HepG2 (cell line): ENCODE results near the gene YY1. TPM values are rescaled to one million over a fixed set of nuclear protein-coding genes. Genes with fewer than 3 reads are reported as not detected.
A peak's percentile ranks its signal among the peaks of the same experiment; 100 is the strongest.

Experiments used
- CTCF ChIP-seq: sonication (generic); formaldehyde crosslinking; IDR thresholded peaks from 2 replicates; pipeline ENCODE4 v1.5.0; 2020; ENCODE audit warnings: mild to moderate bottlenecking, missing genetic modification reagents, moderate library complexity
- GPN1 ChIP-seq: sonication (generic); formaldehyde crosslinking; IDR thresholded peaks from 2 replicates; pipeline ENCODE4 v1.5.1; 2020; ENCODE audit warnings: missing genetic modification reagents, borderline replicate concordance
- KIAA2018 ChIP-seq: sonication (generic); formaldehyde crosslinking; IDR thresholded peaks from 2 replicates; pipeline ENCODE4 v1.5.0; 2020; ENCODE audit warnings: mild to moderate bottlenecking, missing genetic modification reagents, borderline replicate concordance
- PRMT3 ChIP-seq: sonication (generic); formaldehyde crosslinking; IDR thresholded peaks from 2 replicates; pipeline ENCODE4 v1.8.1; 2022; ENCODE audit warnings: low read depth, mild to moderate bottlenecking, moderate library complexity, missing genetic modification reagents, borderline replicate concordance
- ZBTB37 ChIP-seq: sonication (generic); formaldehyde crosslinking; IDR thresholded peaks from 2 replicates; pipeline ENCODE4 v1.4.0; 2020; ENCODE audit warnings: mild to moderate bottlenecking, missing genetic modification reagents
- ZEB1 ChIP-seq: IDR thresholded peaks from 2 replicates; pipeline ENCODE4 v1.6.1; 2012; ENCODE audit warnings: mild to moderate bottlenecking, low read depth, inconsistent platforms; ENCODE audit not compliant: insufficient replicate concordance
- ZNF800 ChIP-seq: sonication (generic); formaldehyde crosslinking; IDR thresholded peaks from 2 replicates; pipeline ENCODE4 v1.4.0; 2020; ENCODE audit warnings: missing genetic modification reagents
- polyA plus RNA-seq, 8 experiments: library from polyadenylated mRNA; depleted of rRNA in 3 of 8; stranded (reverse) in 7 of 8; unstranded in 1 of 8; fragments of >200 nt; fragmentation: Illumina TruSeq in 4 of 8; extraction: Trizol in 4 of 8; gene quantifications; 2 replicates each; pipeline versions ENCODE4 v1.2.1 to v1.2.3, GENCODE V29; 2011 to 2016; ENCODE audit warnings: low read depth in 4 of 8, missing spikeins in 1 of 8, mixed read lengths in 1 of 8; ENCODE audit not compliant: insufficient read depth in 1 of 8
- total RNA-seq, 5 experiments: library from RNA; depleted of rRNA; stranded (reverse); fragments of >200 nt; fragmentation: Illumina TruSeq; extraction: Trizol; gene quantifications; 2 replicates each; pipeline ENCODE4 v1.2.3, GENCODE V29; 2016; ENCODE audit warnings: low read depth in 1 of 5
- TF ChIP-seq, protein P1 (sequence below): sonication (generic); formaldehyde crosslinking; IDR thresholded peaks from 2 replicates; pipeline ENCODE4 v1.4.0; 2020; ENCODE audit warnings: missing genetic modification reagents, borderline replicate concordance

The YY1 gene
- total and polyA plus RNA-seq, 2 of the 13 experiments (the other 11 are each of a cell fraction or from before 2014, with no cell fraction given), result 29.4 to 68.1 TPM

DNA sequence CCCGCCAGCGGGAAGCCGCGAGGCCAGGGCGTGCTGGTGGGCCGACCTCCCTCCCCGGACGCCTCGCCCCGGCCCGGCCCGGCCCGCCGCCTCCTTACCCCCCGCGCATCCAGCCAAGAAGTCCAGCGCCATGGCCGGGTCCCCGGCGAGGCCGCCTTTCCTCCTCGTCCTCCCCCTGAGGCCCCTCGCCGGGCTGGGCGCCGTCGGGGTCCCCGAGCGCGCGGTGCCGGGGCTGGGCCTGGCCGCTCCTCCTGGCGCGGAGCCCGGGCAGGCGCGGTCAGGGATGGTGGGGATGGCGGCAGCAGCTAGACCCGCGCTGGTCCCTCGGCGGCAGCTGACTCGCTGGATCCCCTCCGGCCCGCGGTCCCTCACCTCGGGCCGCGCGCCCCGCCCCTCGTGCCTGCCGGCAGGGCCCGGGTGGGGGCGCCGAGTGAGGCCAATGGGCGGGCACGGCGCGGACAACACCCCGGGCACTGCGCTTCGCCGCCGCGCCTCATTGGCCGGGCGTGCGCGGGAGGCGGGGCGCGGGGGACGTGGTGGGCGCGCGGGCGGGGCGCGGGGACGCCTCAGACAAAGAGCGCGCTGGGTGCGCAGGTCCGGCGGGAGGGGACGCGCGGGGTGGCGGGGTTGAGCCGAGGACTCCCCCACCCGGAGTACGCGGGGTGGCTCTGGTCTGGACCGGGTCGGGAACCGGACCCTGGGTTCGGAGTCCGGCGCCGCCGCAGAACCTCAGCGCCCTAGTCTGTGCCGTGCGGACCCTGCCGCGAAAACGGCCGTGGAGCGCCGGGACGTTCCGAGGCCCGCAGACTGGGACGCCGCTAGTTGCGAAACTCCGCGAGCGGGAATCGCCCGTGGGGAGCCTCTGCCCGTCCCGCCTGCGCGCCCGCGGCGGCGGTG is 67.4 kb downstream of the YY1 start, which contains the start of gene SLC25A29 (continued):
- TF ChIP-seq CTCF (CRISPR knock-in tag), result peak; percentile 9; the same call in 1 of the 2 replicates
- no peak for TF ChIP-seq GPN1 (CRISPR knock-in tag)
- TF ChIP-seq, protein P1, sequence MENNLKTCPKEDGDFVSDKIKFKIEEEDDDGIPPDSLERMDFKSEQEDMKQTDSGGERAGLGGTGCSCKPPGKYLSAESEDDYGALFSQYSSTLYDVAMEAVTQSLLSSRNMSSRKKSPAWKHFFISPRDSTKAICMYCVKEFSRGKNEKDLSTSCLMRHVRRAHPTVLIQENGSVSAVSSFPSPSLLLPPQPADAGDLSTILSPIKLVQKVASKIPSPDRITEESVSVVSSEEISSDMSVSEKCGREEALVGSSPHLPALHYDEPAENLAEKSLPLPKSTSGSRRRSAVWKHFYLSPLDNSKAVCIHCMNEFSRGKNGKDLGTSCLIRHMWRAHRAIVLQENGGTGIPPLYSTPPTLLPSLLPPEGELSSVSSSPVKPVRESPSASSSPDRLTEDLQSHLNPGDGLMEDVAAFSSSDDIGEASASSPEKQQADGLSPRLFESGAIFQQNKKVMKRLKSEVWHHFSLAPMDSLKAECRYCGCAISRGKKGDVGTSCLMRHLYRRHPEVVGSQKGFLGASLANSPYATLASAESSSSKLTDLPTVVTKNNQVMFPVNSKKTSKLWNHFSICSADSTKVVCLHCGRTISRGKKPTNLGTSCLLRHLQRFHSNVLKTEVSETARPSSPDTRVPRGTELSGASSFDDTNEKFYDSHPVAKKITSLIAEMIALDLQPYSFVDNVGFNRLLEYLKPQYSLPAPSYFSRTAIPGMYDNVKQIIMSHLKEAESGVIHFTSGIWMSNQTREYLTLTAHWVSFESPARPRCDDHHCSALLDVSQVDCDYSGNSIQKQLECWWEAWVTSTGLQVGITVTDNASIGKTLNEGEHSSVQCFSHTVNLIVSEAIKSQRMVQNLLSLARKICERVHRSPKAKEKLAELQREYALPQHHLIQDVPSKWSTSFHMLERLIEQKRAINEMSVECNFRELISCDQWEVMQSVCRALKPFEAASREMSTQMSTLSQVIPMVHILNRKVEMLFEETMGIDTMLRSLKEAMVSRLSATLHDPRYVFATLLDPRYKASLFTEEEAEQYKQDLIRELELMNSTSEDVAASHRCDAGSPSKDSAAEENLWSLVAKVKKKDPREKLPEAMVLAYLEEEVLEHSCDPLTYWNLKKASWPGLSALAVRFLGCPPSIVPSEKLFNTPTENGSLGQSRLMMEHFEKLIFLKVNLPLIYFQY, result peak; percentile 82; the same call in 1 of the 2 replicates
- 0 out of 2 replicates have a peak, but pooled peaks have one; percentile 63 for TF ChIP-seq PRMT3 (CRISPR knock-in tag)
- no peak for TF ChIP-seq ZEB1
- TF ChIP-seq KIAA2018 (CRISPR knock-in tag), result no peak
- peak; percentile 89 for TF ChIP-seq ZNF800
- no peak for TF ChIP-seq ZBTB37 (CRISPR knock-in tag)
